K562 (cell line): ENCODE measurements around the gene CYSRT1. TPM values are rescaled to one million over a fixed set of nuclear protein-coding genes. Genes with fewer than 3 reads are reported as not detected.
A peak's percentile ranks its signal among the peaks of the same experiment; 100 is the strongest.

ENCODE experiments used
- CBFB ChIP-seq: sonication (generic); formaldehyde crosslinking; IDR thresholded peaks from 2 replicates; pipeline ENCODE4 v1.4.0; 2020; ENCODE audit warnings: mild to moderate bottlenecking, missing genetic modification reagents
- CC2D1A ChIP-seq: fragments of 450-650 bp; IDR thresholded peaks from 2 replicates; pipeline ENCODE4 v1.6.1; 2017; ENCODE audit warnings: mild to moderate bottlenecking
- EP300 ChIP-seq: IDR thresholded peaks from 2 replicates; pipeline ENCODE4 v1.6.1; 2012; ENCODE audit warnings: low read length, improper control_type of control experiment
- KLF16 ChIP-seq: IDR thresholded peaks from 2 replicates; pipeline ENCODE4 v1.6.1; 2016; ENCODE audit warnings: antibody characterized with exemption
- LARP7 ChIP-seq: fragments of 450-650 bp; IDR thresholded peaks from 2 replicates; pipeline ENCODE4 v1.6.1; 2016
- MXI1 ChIP-seq: IDR thresholded peaks from 2 replicates; pipeline ENCODE4 v1.6.1; 2011; ENCODE audit warnings: low read depth, mild to moderate bottlenecking, improper control_type of control experiment, low read length
- NFE2 ChIP-seq: IDR thresholded peaks from 2 replicates; pipeline ENCODE4 v1.6.1; 2014; ENCODE audit warnings: antibody characterized with exemption, low read depth
- NFIX ChIP-seq: fragments of 250-450 bp; sonication (Bioruptor Pico); IDR thresholded peaks from 2 replicates; pipeline ENCODE4 v1.4.0; 2020; ENCODE audit warnings: low read depth, mild to moderate bottlenecking, moderate library complexity
- PPARD ChIP-seq: fragments of 250-450 bp; sonication (Bioruptor Pico); IDR thresholded peaks from 2 replicates; pipeline ENCODE4 v1.8.0; 2022; ENCODE audit warnings: inconsistent platforms, mild to moderate bottlenecking, moderate library complexity
- PTRF ChIP-seq: fragments of 450-650 bp; IDR thresholded peaks from 2 replicates; pipeline ENCODE4 v1.6.1; 2016; ENCODE audit warnings: mild to moderate bottlenecking, missing genetic modification characterization, missing compliant biosample characterization
- RBBP5 ChIP-seq: fragments of 200-600 bp; sonication (generic); IDR thresholded peaks from 2 replicates; pipeline ENCODE4 v1.6.1; 2012; ENCODE audit warnings: borderline replicate concordance, mild to moderate bottlenecking, low read length, control low read depth, inconsistent platforms; ENCODE audit not compliant: insufficient read depth, poor library complexity, severe bottlenecking
- RFX5 ChIP-seq: IDR thresholded peaks from 2 replicates; pipeline ENCODE4 v1.6.1; 2011; ENCODE audit warnings: low read depth, mild to moderate bottlenecking, improper control_type of control experiment, low read length
- SAP30 ChIP-seq: fragments of 200-600 bp; sonication (generic); IDR thresholded peaks from 2 replicates; pipeline ENCODE4 v1.6.1; 2012; ENCODE audit warnings: borderline replicate concordance, low read depth, mild to moderate bottlenecking, moderate library complexity, low read length, control low read depth, inconsistent platforms; ENCODE audit not compliant: insufficient read depth, poor library complexity, severe bottlenecking
- SIRT6 ChIP-seq: IDR thresholded peaks from one replicate; pipeline ENCODE4 v1.6.1; 2012; ENCODE audit warnings: low read depth, mild to moderate bottlenecking, control low read depth, inconsistent platforms, low read length, moderate library complexity
- SMC3 ChIP-seq: conservative IDR thresholded peaks from 2 replicates; pipeline ENCODE4 v1.6.1; 2011; ENCODE audit warnings: low read depth, low read length, improper control_type of control experiment; ENCODE audit not compliant: insufficient read depth
- SREBF2 ChIP-seq: sonication (generic); formaldehyde crosslinking; IDR thresholded peaks from 2 replicates; pipeline ENCODE4 v1.4.0; 2020; ENCODE audit warnings: mild to moderate bottlenecking, missing genetic modification reagents
- SRSF1 ChIP-seq: fragments of 200-400 bp; formaldehyde crosslinking; IDR thresholded peaks from 2 replicates; pipeline ENCODE4 v1.6.1; 2017; ENCODE audit warnings: mild to moderate bottlenecking, low read depth, low read length, moderate library complexity
- ZNF134 ChIP-seq: fragments of 250-450 bp; sonication (Bioruptor Pico); conservative IDR thresholded peaks from 2 replicates; pipeline ENCODE4 v1.4.0; 2020
- ZNF41 ChIP-seq: fragments of 250-450 bp; sonication (Bioruptor Pico); conservative IDR thresholded peaks from 2 replicates; pipeline ENCODE4 v1.4.0; 2020; ENCODE audit warnings: mild to moderate bottlenecking
- ZNF518B ChIP-seq: fragments of 250-450 bp; sonication (Bioruptor Pico); IDR thresholded peaks from 2 replicates; pipeline ENCODE4 v1.5.0; 2021; ENCODE audit warnings: mild to moderate bottlenecking, moderate library complexity
- ZZZ3 ChIP-seq: fragments of 450-650 bp; IDR thresholded peaks from 2 replicates; pipeline ENCODE4 v1.6.1; 2016; ENCODE audit warnings: antibody characterized with exemption, mild to moderate bottlenecking, moderate library complexity
- polyA plus RNA-seq, 8 experiments: library from polyadenylated mRNA; depleted of rRNA in 4 of 8; stranded (reverse) in 5 of 8; unstranded in 3 of 8; fragments of >200 nt; fragmentation: Nextera tagmentation in 2 of 8; fragmentation: Illumina TruSeq in 1 of 8; extraction: Ambion mirVana in 2 of 8; extraction: Trizol in 1 of 8; gene quantifications; 2 replicates each; pipeline versions ENCODE4 v1.2.1 to v1.2.3, GENCODE V29; 2011 to 2014; ENCODE audit warnings: inconsistent platforms in 1 of 8, missing spikeins in 1 of 8
- total RNA-seq, 7 experiments: library from RNA; depleted of rRNA in 6 of 7; stranded (reverse); fragments of >200 nt in 6 of 7; fragmentation: Illumina TruSeq in 2 of 7; extraction: Trizol in 2 of 7; gene quantifications; 2 replicates each; pipeline versions ENCODE4 v1.2.1 to v1.2.3, GENCODE V29; 2011 to 2021; ENCODE audit warnings: low replicate concordance in 1 of 7
- TF ChIP-seq, protein P1 (sequence below): sonication (generic); formaldehyde crosslinking; IDR thresholded peaks from 2 replicates; pipeline ENCODE4 v1.8.0; 2022; ENCODE audit warnings: missing genetic modification reagents, mild to moderate bottlenecking, borderline replicate concordance
- TF ChIP-seq, protein P2 (sequence below): fragments of 250-450 bp; sonication (Bioruptor Pico); IDR thresholded peaks from 2 replicates; pipeline ENCODE4 v1.8.0; 2022; ENCODE audit warnings: inconsistent platforms, mild to moderate bottlenecking, moderate library complexity, borderline replicate concordance

Gene CYSRT1
- total and polyA plus RNA-seq, 9 of the 15 experiments (the other 6 are each of a cell fraction or from before 2014, with no cell fraction given) = 0.04 to 1.4 (median 0.42) TPM; not detected in 3

DNA sequence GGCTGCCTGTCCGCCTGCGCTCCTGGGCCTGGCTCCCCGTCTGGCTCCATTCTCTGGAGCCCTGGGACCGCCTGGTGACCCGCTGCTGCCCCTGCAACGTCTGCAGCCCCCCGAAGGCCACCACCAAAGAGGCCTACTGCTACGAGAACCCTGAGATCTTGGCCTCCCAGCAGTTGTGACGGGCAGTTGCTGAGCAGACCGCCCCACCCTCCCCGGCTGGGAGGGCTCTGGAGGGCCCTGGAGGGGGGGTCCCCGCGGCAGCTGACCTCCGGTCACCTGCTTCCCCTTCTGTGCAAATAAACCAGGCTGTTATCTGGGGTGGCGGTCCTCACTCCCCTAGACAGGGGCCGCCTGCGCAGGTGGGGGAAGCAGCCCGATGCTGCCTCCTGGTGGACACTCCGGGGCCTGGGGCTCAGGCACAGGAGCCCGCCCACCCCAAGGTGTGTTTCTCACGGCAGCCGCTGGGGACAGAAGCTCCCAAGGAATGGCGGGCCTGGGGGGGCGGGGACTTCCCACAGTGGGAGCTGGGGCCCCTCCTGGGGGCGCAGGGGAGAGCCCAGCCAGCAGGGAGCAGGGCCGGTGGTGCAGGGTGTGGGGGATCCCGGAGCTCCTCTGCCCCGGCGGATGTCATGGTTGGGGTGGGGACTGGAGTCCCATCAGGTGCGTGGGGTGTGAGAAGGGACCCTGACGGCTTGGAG is 11.4 kb downstream of the CYSRT1 start (continued):
- TF ChIP-seq PPARD (CRISPR knock-in tag) (no peak), EP300 (peak; percentile 64), ZNF518B (CRISPR knock-in tag) (no peak), ZZZ3 (no peak), CBFB (CRISPR knock-in tag) (no peak), CC2D1A (peak; percentile 72; the same call in 1 of the 2 replicates), ZNF134 (CRISPR knock-in tag) (no peak), LARP7 (no peak), KLF16 (peak; percentile 90), PTRF (tag) (no peak), SAP30 (no peak), NFIX (CRISPR knock-in tag) (no peak), MXI1 (no peak), NFE2 (no peak), ZNF41 (no peak), RBBP5 (no peak), RFX5 (no peak), SIRT6 (no peak), SREBF2 (CRISPR knock-in tag) (no peak), SRSF1 (no peak), SMC3 (peak; percentile 97)
- TF ChIP-seq, protein P1, sequence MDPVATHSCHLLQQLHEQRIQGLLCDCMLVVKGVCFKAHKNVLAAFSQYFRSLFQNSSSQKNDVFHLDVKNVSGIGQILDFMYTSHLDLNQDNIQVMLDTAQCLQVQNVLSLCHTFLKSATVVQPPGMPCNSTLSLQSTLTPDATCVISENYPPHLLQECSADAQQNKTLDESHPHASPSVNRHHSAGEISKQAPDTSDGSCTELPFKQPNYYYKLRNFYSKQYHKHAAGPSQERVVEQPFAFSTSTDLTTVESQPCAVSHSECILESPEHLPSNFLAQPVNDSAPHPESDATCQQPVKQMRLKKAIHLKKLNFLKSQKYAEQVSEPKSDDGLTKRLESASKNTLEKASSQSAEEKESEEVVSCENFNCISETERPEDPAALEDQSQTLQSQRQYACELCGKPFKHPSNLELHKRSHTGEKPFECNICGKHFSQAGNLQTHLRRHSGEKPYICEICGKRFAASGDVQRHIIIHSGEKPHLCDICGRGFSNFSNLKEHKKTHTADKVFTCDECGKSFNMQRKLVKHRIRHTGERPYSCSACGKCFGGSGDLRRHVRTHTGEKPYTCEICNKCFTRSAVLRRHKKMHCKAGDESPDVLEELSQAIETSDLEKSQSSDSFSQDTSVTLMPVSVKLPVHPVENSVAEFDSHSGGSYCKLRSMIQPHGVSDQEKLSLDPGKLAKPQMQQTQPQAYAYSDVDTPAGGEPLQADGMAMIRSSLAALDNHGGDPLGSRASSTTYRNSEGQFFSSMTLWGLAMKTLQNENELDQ (CRISPR knock-in tag) = no peak
- TF ChIP-seq, protein P2, sequence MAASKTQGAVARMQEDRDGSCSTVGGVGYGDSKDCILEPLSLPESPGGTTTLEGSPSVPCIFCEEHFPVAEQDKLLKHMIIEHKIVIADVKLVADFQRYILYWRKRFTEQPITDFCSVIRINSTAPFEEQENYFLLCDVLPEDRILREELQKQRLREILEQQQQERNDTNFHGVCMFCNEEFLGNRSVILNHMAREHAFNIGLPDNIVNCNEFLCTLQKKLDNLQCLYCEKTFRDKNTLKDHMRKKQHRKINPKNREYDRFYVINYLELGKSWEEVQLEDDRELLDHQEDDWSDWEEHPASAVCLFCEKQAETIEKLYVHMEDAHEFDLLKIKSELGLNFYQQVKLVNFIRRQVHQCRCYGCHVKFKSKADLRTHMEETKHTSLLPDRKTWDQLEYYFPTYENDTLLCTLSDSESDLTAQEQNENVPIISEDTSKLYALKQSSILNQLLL (CRISPR knock-in tag) = no peak
